B cell (primary cell): ENCODE results near the gene TANK. TPM values are rescaled to one million over a fixed set of nuclear protein-coding genes. Genes with fewer than 3 reads are reported as not detected.

Source experiments
- ATAC-seq: fragments of 200-7000 bp; cut with Tn5 transposase; one replicate; pipeline ENCODE4 v1.10.0; 2021; ENCODE audit warnings: low read depth, mild to moderate bottlenecking, moderate number of reproducible peaks, moderate library complexity
- CTCF ChIA-PET: fragments of 350-600 bp; sonication (Branson Sonifier 250); formaldehyde crosslinking; loops from one replicate; lab custom pipeline; 2021; ENCODE audit warnings: antibody characterized with exemption, inconsistent platforms; lab: Charles Lee
- POLR2A ChIA-PET: fragments of 350-600 bp; sonication (Branson Sonifier 250); formaldehyde crosslinking; loops from one replicate; lab custom pipeline; 2021; ENCODE audit warnings: antibody characterized with exemption; lab: Charles Lee
- DNase-seq: peaks from one replicate; pipeline ENCODE4 v3.0.0; 2013
- H2AFZ ChIP-seq: 2 replicates; pipeline ENCODE4 v1.6.1; 2012; ENCODE audit warnings: mild to moderate bottlenecking, low read depth, low read length; ENCODE audit not compliant: insufficient read depth, poor library complexity, severe bottlenecking
- H3K27ac ChIP-seq, 2 donors: 1 replicate in 1 of 2; 2 replicates in 1 of 2; pipeline ENCODE4 v1.5.1; 2012 to 2013; ENCODE audit warnings: low read length in 2 of 2, mild to moderate bottlenecking in 2 of 2, moderate library complexity in 1 of 2
- H3K27me3 ChIP-seq, 4 experiments: fragments of 200-600 bp in 1 of 4; sonication (generic) in 1 of 4; replicated peaks in 1 of 4; 1 replicate in 2 of 4; 2 replicates in 2 of 4; pipeline versions ENCODE4 v1.6.1 to v1.7.0; 2013 to 2016; ENCODE audit warnings: low read length in 3 of 4, mild to moderate bottlenecking in 2 of 4, mixed read lengths in 1 of 4, moderate library complexity in 1 of 4; ENCODE audit not compliant: insufficient read depth in 4 of 4, control insufficient read depth in 3 of 4; ENCODE audit errors: control extremely low read depth in 1 of 4
- H3K36me3 ChIP-seq, 2 experiments: replicated peaks in 1 of 2; 1 replicate in 1 of 2; 2 replicates in 1 of 2; pipeline versions ENCODE4 v1.6.1 to v1.7.1; 2013; ENCODE audit warnings: low read length in 1 of 2; ENCODE audit not compliant: insufficient read depth in 2 of 2, control insufficient read depth in 1 of 2; ENCODE audit errors: control extremely low read depth in 1 of 2, extremely low read depth in 1 of 2
- H3K4me1 ChIP-seq, 2 donors: fragments of 200-600 bp in 1 of 2; sonication (generic) in 1 of 2; 1 replicate in 1 of 2; 2 replicates in 1 of 2; pipeline versions ENCODE4 v1.5.1 to v1.6.1; 2013 to 2017; ENCODE audit warnings: low read length in 2 of 2; ENCODE audit not compliant: control insufficient read depth in 2 of 2, insufficient read depth in 2 of 2
- H3K4me2 ChIP-seq: replicated peaks from 2 replicates; pipeline ENCODE3; 2012; ENCODE audit warnings: mild to moderate bottlenecking, low read depth, low read length; ENCODE audit not compliant: poor library complexity, severe bottlenecking
- H3K4me3 ChIP-seq, 5 experiments: fragments of 200-600 bp in 1 of 5; sonication (generic) in 1 of 5; 1 replicate in 3 of 5; 2 replicates in 2 of 5; pipeline versions ENCODE4 v1.5.1 to v1.7.0; 2011 to 2016; ENCODE audit warnings: low read length in 4 of 5, mild to moderate bottlenecking in 4 of 5, low read depth in 2 of 5, control low read depth in 1 of 5, moderate library complexity in 1 of 5; ENCODE audit not compliant: insufficient read depth in 1 of 5; ENCODE audit errors: control extremely low read depth in 1 of 5, extremely low read depth in 1 of 5
- H3K79me2 ChIP-seq: fragments of 200-600 bp; sonication (generic); one replicate; pipeline ENCODE4 v1.6.0; 2016; ENCODE audit warnings: low read length; ENCODE audit not compliant: control insufficient read depth, insufficient read depth
- H3K9ac ChIP-seq: fragments of 200-600 bp; sonication (generic); 2 replicates; pipeline ENCODE4 v1.6.1; 2017; ENCODE audit warnings: mild to moderate bottlenecking, low read length, moderate library complexity
- H3K9me3 ChIP-seq, 3 donors: one replicate each; pipeline versions ENCODE4 v1.6.1 to v1.7.1; 2013; ENCODE audit warnings: low read length in 2 of 3; ENCODE audit not compliant: control insufficient read depth in 2 of 3, insufficient read depth in 1 of 3; ENCODE audit errors: control extremely low read depth in 1 of 3
- H4K20me1 ChIP-seq: 2 replicates; pipeline ENCODE4 v1.6.0; 2012; ENCODE audit warnings: mild to moderate bottlenecking, low read length; ENCODE audit not compliant: insufficient read depth, control insufficient read depth, poor library complexity, severe bottlenecking
- H3K27ac Mint-ChIP-seq: one replicate; pipeline ENCODE4 v1.8.0; 2021; ENCODE audit warnings: mixed read lengths
- H3K27me3 Mint-ChIP-seq: one replicate; pipeline ENCODE4 v1.8.0; 2021; ENCODE audit warnings: mixed read lengths
- H3K4me1 Mint-ChIP-seq: one replicate; pipeline ENCODE4 v1.8.0; 2021; ENCODE audit warnings: mixed read lengths
- H3K4me3 Mint-ChIP-seq: one replicate; pipeline ENCODE4 v1.8.0; 2021; ENCODE audit warnings: mixed read lengths
- H3K9me3 Mint-ChIP-seq: one replicate; pipeline ENCODE4 v1.8.0; 2022; ENCODE audit warnings: mixed read lengths; ENCODE audit not compliant: insufficient read depth
- CTCF ChIP-seq: fragments of 200-600 bp; IDR thresholded peaks from one replicate; pipeline ENCODE4 v1.8.0; 2022; ENCODE audit warnings: antibody characterized with exemption, mild to moderate bottlenecking
- EZH2 ChIP-seq: IDR thresholded peaks from 2 replicates; pipeline ENCODE4 v1.6.1; 2012; ENCODE audit warnings: borderline replicate concordance, low read depth, mild to moderate bottlenecking, moderate library complexity, low read length; ENCODE audit not compliant: insufficient read depth, poor library complexity, severe bottlenecking
- WGBS: methylation state at CpG from one replicate; pipeline ENCODE4 v1.1.5; 2013; ENCODE audit warnings: missing lambda C conversion rate; ENCODE audit not compliant: insufficient coverage; 5-methylcytosine and 5-hydroxymethylcytosine counted together
- intact Hi-C: fragments of 100-400 bp; cut with micrococcal nuclease; formaldehyde crosslinking; loops from one replicate; pipeline ENCODE4 v1.10.0; 2022
- polyA plus RNA-seq: library from polyadenylated mRNA; depleted of rRNA; stranded (reverse); fragments of >200 nt; gene quantifications from 2 replicates; pipeline ENCODE4 v1.2.3, GENCODE V29; 2012
- total RNA-seq, 2 donors: library from RNA; stranded (reverse); fragments of 120-200 nt in 1 of 2; gene quantifications; 1 replicate in 1 of 2; 2 replicates in 1 of 2; pipeline versions ENCODE4 v1.2.3 to v1.2.4, GENCODE V29; 2013 to 2022

Gene TANK
- total and polyA plus RNA-seq, 2 donors (not counting 1 experiment from before 2014, with no cell fraction given): 62.4 to 179 TPM

GRCh38 chr2:161134547-161135518 is 25.4 kb upstream of the TANK start:
- intact Hi-C loops: loop anchor here (5.0 kb wide), 4 partner anchors 33 to 1423 kb away; partner anchors contain the start of gene MARCHF7
- ChIA-PET POLR2A (interaction anchor here (1.8 kb wide), 1 partner anchor 26 kb away, joined by 9 read pairs; the partner anchor contains the start of gene TANK), CTCF (interaction anchor here (1.4 to 2.8 kb wide), 2 partner anchors 17 to 70 kb away, joined by 3 to 22 read pairs; no protein-coding TSS in a partner anchor)
- 82% methylated on average over 4 of the region's 9 CpGs for whole genome bisulfite sequencing
- no peaks in the 10 kb centered on the region for H3K36me3 ChIP-seq
- Mint-ChIP-seq H3K27ac (peak overlapping the region; percentile 75), H3K9me3 (peaks cover 1% of the 10 kb centered on the region), H3K27me3 (no peaks in the 10 kb centered on the region), H3K4me1 (peaks cover 36% of the 10 kb centered on the region), H3K4me3 (peak overlapping the region; percentile 50)
- peaks cover 57% of the 10 kb centered on the region for H3K79me2 ChIP-seq
- no peak overlapping the region for H3K4me3 ChIP-seq
- peaks cover 0 to 3% (median 0%) of the 10 kb centered on the region in 3 donors for H3K9me3 ChIP-seq
- DNase-seq: no peak
- peak overlapping the region; percentile 97 to 100 for H3K27ac ChIP-seq
- H3K27me3 ChIP-seq: no peaks in the 10 kb centered on the region
- peak overlapping the region; percentile 39 for H2AFZ ChIP-seq
- H3K4me1 ChIP-seq: peaks cover 15 to 19% of the 10 kb centered on the region in 2 donors
- no peak for TF ChIP-seq EZH2
- TF ChIP-seq CTCF: no peak
- H4K20me1 ChIP-seq: no peaks in the 10 kb centered on the region
- ATAC-seq: no peak
- peak overlapping the region; percentile 17 for H3K9ac ChIP-seq
- peak overlapping the region; percentile 86 for H3K4me2 ChIP-seq
